ENCODE results near the gene SORBS1.

SORBS1 gene

GRCh38 chr10:95502377-95502776, 58.8 kb downstream of the SORBS1 start:
- no peaks in the 10 kb centered on the region for H3K79me2 ChIP-seq (ENCODE audit: insufficient read depth, low read depth)
- no peak overlapping the region for H3K4me2 ChIP-seq

DNA sequence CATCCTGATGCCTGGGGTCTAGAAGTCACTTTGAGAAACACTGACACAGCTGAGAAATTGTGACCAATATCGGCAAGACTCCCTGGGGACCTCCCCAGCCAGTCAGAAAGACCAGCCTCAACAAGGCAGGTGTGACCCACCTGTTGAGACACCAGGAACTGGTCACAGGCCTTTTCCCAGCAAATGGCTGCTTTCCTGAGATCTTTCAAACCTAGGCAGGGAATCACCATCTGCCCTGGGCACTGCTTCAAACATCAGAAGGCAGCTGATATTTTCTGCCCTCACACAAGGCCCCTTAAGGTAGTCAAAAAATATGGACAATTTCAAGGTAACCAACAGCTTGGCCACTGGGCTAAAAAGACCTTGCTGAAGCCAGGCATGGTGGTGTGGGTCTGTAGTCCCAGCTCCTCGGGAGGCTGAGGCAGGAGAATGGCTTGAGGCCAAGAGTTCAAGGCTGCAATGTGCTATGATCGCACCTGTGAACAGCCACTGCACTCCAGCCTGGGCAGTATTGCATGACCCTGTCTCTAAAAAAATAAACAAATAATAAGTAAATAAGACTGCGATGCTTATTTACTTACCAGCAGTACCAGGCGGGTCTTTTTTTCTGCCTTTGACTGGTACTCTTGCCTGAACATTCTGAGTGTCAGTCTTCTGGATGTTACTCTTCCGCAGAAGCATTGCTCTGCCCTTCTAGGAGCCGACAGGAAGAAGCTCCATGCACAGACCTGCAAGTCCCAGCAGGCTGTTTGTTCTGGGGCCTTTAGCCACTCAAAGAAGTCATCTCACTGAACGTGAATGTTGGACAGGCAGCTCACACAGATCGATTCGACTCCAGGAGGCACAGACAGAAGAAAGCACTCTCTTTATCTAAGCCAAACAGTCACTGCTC, 59.7 kb downstream of the SORBS1 start:
- H3K27me3 ChIP-seq (ENCODE audit: insufficient read depth, low read depth) = no peaks in the 10 kb centered on the region
- no peak for TF ChIP-seq CTCF (conservative IDR thresholded peaks at IDR 0.05; ENCODE audit: low read depth, low read length)
- H3K4me2 ChIP-seq = no peak overlapping the region
- H3K79me2 ChIP-seq (ENCODE audit: insufficient read depth, low read depth) = no peaks in the 10 kb centered on the region
- H3K27ac ChIP-seq = no peak overlapping the region
- H2AFZ ChIP-seq (ENCODE audit: low read depth) = no peak overlapping the region
- H4K20me1 ChIP-seq (ENCODE audit: insufficient read depth) = no peaks in the 10 kb centered on the region
- H3K9ac ChIP-seq = no peak overlapping the region
- H3K4me1 ChIP-seq (ENCODE audit: low read depth, poor library complexity, severe bottlenecking) = no peaks in the 10 kb centered on the region
- no peaks in the 10 kb centered on the region for H3K36me3 ChIP-seq (ENCODE audit: insufficient read depth)
- no peak overlapping the region for H3K4me3 ChIP-seq (IDR thresholded peaks at IDR 0.05; ENCODE audit: insufficient read depth, low read depth, low read length)

More at GRCh38 chr10:95502377-95502776, 58.8 kb downstream of the SORBS1 start:
- H3K9ac ChIP-seq = no peak overlapping the region
- H3K27me3 ChIP-seq (ENCODE audit: insufficient read depth, low read depth) = no peaks in the 10 kb centered on the region
- H3K4me3 ChIP-seq (IDR thresholded peaks at IDR 0.05; ENCODE audit: insufficient read depth, low read depth, low read length) = no peak overlapping the region
- no peak for TF ChIP-seq CTCF (conservative IDR thresholded peaks at IDR 0.05; ENCODE audit: low read depth, low read length)
- no peak overlapping the region for H3K27ac ChIP-seq
- H3K4me1 ChIP-seq (ENCODE audit: low read depth, poor library complexity, severe bottlenecking) = no peaks in the 10 kb centered on the region
- no peaks in the 10 kb centered on the region for H3K36me3 ChIP-seq (ENCODE audit: insufficient read depth)
- no peaks in the 10 kb centered on the region for H4K20me1 ChIP-seq (ENCODE audit: insufficient read depth)
- no peak overlapping the region for H2AFZ ChIP-seq (ENCODE audit: low read depth)

GRCh38 chr10:95500649-95501048, 60.5 kb downstream of the SORBS1 start:
- H3K27me3 ChIP-seq (ENCODE audit: insufficient read depth, low read depth) = no peaks in the 10 kb centered on the region
- no peaks in the 10 kb centered on the region for H3K36me3 ChIP-seq (ENCODE audit: insufficient read depth)
- H3K9ac ChIP-seq = no peak overlapping the region
- no peak overlapping the region for H3K4me2 ChIP-seq
- no peak overlapping the region for H3K27ac ChIP-seq
- H3K4me3 ChIP-seq (IDR thresholded peaks at IDR 0.05; ENCODE audit: insufficient read depth, low read depth, low read length) = no peak overlapping the region
- no peaks in the 10 kb centered on the region for H3K4me1 ChIP-seq (ENCODE audit: low read depth, poor library complexity, severe bottlenecking)
- TF ChIP-seq CTCF (conservative IDR thresholded peaks at IDR 0.05; ENCODE audit: low read depth, low read length) = no peak
- H4K20me1 ChIP-seq (ENCODE audit: insufficient read depth) = no peaks in the 10 kb centered on the region
- H2AFZ ChIP-seq (ENCODE audit: low read depth) = no peak overlapping the region
- no peaks in the 10 kb centered on the region for H3K79me2 ChIP-seq (ENCODE audit: insufficient read depth, low read depth)

- Histone ChIP-seq H3K4me2 (no peak overlapping the region), H4K20me1 (ENCODE audit: insufficient read depth) (no peaks in the 10 kb centered on the region), H3K36me3 (ENCODE audit: insufficient read depth) (no peaks in the 10 kb centered on the region), H3K9ac (no peak overlapping the region), H3K27me3 (ENCODE audit: insufficient read depth, low read depth) (no peaks in the 10 kb centered on the region), H2AFZ (ENCODE audit: low read depth) (no peak overlapping the region), H3K4me3 (IDR thresholded peaks at IDR 0.05; ENCODE audit: insufficient read depth, low read depth, low read length) (no peak overlapping the region), H3K79me2 (ENCODE audit: insufficient read depth, low read depth) (no peaks in the 10 kb centered on the region), H3K4me1 (ENCODE audit: low read depth, poor library complexity, severe bottlenecking) (no peaks in the 10 kb centered on the region), H3K27ac (no peak overlapping the region)
- TF ChIP-seq CTCF (conservative IDR thresholded peaks at IDR 0.05; ENCODE audit: low read depth, low read length) = no peak
Observed at GRCh38 chr10:95500097-95500496, 61.1 kb downstream of the SORBS1 start.

All from KMS-11 (cell line).